ES-I3 (cell line): ENCODE data around the gene RNF212B.
"Not testable (repeated sequence)": the region's sequence is repeated elsewhere in the genome, so short reads cannot be mapped to it uniquely, and the experiment has no call there.

Source experiments
- H3K36me3 ChIP-seq: 2 replicates; pipeline ENCODE4 v1.6.1; 2013; ENCODE audit warnings: mild to moderate bottlenecking, low read length, control low read depth, moderate library complexity; ENCODE audit not compliant: insufficient read depth
- H3K4me1 ChIP-seq: 2 replicates; pipeline ENCODE4 v1.6.1; 2013; ENCODE audit warnings: mild to moderate bottlenecking, control low read depth, low read length; ENCODE audit not compliant: insufficient read depth
- H3K9ac ChIP-seq: 2 replicates; pipeline ENCODE4 v1.6.1; 2013; ENCODE audit warnings: low read depth, mild to moderate bottlenecking, low read length, moderate library complexity
- H3K9me3 ChIP-seq: 2 replicates; pipeline ENCODE4 v1.6.1; 2013; ENCODE audit warnings: mild to moderate bottlenecking, low read length, moderate library complexity; ENCODE audit not compliant: control insufficient read depth, insufficient read depth

Gene RNF212B

DNA sequence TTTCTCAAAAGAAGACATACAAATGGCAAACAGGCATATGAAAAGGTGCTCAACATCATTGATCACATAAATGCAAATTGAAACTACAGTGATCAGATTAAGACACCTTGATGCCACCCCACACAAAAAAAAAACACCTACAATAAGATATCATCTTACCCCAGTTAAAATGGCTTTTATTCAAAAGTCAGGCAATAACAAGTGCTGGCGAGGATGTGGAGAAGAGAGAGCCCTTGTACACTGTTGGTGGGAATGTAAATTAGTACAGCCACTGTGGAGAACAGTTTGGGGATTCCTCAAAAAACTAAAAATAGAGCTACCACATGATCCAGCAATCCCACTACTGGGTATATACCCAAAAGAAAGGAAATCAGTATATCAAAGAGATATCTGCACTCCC lies 12.8 kb upstream of the RNF212B start:
- H3K9ac ChIP-seq, H3K9me3 ChIP-seq, H3K4me1 ChIP-seq, H3K36me3 ChIP-seq: not testable (repeated sequence)

DNA sequence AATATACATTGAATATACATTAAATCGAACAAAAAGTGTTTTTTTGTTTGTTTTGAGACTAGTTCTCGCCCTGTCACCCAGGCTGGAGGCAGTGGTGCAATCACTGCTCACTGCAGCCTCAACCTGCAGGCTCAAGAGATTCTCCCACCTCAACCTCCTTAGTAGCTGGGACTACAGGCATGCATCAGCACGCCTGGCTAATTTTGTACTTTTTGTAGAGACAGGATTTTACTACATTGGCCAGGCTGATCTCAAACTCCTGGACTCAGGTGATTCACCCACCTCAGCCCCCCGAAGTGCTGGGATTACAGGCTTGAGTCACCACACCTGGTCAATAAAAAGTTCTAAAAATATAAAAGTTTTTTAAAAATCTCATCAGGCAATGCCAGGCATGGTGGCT lies 10.2 kb upstream of the RNF212B start:
- Histone ChIP-seq H3K36me3 (no peaks in the 10 kb centered on the region), H3K9me3 (no peaks in the 10 kb centered on the region; the same call in 1 of the 2 replicates), H3K9ac (no peak overlapping the region), H3K4me1 (no peaks in the 10 kb centered on the region)

DNA sequence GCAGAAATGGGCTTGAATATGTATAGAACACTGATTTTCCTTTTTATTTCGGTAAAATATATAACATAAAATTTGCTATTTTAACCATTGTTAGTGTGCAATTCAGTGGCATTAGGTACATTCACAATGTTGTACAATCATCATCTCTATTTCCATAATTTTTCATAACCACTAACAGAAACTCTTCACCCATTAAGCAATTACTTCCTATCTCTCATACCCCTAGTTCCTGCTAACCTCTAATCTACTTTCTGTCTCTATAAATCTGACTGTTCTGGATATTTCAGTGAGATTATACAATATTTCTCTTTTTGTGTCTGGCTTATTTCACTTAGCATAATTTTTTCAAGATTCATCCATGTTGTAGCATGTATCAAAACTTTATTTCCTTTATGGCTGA lies 8.9 kb upstream of the RNF212B start:
- Histone ChIP-seq H3K9me3 (no peaks in the 10 kb centered on the region), H3K36me3 (no peaks in the 10 kb centered on the region), H3K9ac (no peak overlapping the region), H3K4me1 (no peaks in the 10 kb centered on the region)

DNA sequence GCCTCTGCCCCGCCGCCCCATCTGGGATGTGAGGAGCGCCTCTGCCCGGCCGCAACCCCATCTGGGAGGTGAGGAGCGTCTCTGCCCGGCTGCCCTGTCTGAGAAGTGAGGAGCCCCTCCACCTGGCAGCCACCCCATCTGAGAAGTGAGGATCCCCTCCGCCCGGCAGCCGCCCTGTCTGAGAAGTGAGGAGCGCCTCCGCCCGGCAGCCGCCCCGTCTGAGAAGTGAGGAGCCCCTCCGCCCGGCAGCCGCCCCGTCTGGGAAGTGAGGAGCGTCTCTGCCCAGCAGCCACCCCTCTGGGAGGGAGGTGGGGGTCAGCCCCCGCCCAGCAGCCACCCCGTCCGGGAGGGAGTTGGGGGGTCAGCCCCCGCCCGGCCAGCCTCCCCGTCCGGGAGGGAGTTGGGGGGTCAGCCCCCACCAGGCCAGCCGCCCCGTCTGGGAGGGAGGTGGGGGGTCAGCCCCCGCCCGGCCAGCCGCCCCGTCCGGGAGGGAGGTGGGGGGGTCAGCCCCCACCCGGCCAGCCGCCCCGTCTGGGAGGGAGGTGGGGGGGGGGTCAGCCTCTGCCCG lies 5.4 kb upstream of the RNF212B start:
- H3K9me3 ChIP-seq, H3K9ac ChIP-seq, H3K4me1 ChIP-seq, H3K36me3 ChIP-seq: not testable (repeated sequence)

DNA sequence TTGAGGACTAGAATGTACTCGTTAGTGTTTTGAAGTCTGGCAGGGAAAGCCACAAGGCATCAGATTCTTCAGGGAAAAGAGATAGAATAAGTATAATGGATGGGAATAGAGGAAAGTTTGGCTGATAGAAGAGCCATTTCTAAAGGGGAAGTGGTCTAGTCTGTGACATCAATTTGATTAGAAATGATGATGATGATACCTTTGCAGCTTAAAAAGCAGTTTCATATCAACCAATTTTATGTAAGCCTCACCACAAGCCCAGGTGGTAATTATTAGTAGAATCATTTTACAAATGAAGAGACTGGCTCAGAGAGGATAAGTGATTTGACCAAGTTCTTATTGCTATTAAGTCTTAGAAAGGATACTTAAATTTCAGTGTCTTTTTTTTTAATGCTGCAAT lies 2.9 kb downstream of the RNF212B start:
- Histone ChIP-seq H3K36me3 (no peaks in the 10 kb centered on the region), H3K4me1 (peaks cover 3% of the 10 kb centered on the region; the same call in 1 of the 2 replicates), H3K9ac (no peak overlapping the region), H3K9me3 (no peaks in the 10 kb centered on the region)

DNA sequence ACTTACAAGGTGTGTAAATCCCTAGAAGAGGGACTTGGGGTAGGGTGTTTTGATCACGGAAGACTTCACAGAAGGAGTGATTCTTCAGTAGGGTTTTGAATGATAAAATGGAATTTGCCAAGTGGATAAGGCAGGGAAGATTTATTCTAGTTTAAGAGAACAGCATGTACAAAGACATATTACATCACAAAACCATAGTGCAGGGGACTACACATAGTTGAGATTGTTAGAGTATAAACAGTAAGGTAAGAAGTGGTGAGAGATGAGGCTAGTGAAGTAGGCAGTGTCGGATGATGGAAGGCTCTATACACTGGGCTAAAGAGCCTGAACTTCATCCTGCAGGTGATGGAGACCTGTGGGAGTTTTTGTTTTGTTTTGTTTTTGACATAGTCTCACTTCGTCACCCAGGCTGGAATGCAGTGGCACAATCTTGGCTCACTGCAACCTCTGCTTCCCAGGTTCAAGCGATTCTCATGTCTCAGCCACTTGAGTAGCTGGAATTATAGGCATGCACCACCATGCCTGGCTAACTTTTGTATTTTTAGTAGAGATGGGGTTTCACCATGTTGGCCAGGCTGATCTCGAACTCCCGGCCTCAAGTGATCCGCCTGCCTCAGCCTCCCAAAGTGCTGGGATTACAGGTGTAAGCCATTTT lies 3.5 kb downstream of the RNF212B start:
- H3K4me1 ChIP-seq, H3K9me3 ChIP-seq, H3K36me3 ChIP-seq, H3K9ac ChIP-seq: not testable (repeated sequence)

DNA sequence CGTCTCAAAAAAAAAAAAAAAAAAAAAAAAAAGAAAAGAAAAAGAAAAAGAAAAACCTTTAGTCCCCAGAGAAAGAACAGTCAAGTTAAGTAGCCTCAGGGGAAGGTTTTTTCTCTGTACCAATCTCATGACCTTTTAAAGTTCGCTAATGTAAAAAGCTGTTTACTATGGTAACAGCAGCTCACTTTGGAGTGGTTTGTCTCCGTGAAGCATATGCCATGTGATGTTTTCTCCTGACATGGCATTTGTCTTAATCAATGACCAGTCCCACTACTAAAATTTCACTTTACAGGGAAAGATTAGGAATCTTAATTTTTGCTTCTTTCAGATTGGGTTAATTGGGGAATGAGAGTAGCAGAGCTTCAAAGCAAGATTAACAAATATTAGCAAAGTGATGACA lies 4.3 kb downstream of the RNF212B start:
- Histone ChIP-seq H3K9ac (no peak overlapping the region), H3K36me3 (no peaks in the 10 kb centered on the region)

DNA sequence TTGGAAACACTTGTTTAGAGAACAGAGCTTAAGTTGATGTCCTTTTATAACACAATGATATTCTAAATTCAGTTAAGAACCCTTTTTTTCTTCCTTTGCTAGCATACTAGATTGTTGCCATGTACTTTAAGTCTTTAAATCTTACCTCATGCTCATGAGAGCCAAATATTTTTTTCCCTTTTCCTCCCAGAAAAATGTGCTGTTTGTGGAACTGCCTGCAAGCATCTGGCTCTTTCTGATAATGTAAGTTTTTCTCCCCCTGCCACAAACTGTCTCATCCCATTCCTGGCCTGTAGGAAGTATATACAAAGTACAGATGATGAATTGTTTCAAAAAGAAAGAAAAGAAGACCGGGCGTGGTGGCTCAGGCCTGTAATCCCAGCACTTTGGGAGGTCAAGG lies 5.3 kb downstream of the RNF212B start:
- H3K36me3 ChIP-seq: no peaks in the 10 kb centered on the region
- no peak overlapping the region for H3K9ac ChIP-seq
- no peaks in the 10 kb centered on the region for H3K9me3 ChIP-seq
- no peaks in the 10 kb centered on the region for H3K4me1 ChIP-seq

More for the DNA sequence above, 4.3 kb downstream of the RNF212B start:
- peaks cover 3% of the 10 kb centered on the region; the same call in 1 of the 2 replicates for H3K4me1 ChIP-seq
- no peaks in the 10 kb centered on the region for H3K9me3 ChIP-seq

DNA sequence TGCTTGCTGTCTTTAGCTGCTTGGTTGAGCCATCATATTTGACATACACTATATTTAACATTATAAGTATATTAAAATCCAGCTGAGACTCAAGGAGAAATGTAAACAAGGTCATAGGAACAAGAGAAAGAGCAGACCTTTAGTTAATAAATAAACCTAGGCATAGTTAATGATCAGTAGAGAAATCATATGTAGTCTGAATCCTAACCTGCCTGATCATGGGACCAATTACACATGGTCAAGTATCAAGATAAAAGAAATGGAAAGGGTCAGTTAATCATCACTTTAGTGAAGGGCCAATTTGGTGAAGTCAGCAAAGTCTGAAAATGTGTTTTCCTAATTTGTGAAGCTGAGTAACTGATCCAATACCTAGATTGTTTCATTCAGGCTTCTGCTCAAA lies 7.5 kb downstream of the RNF212B start:
- H3K9ac ChIP-seq: no peak overlapping the region
- H3K36me3 ChIP-seq: no peaks in the 10 kb centered on the region
- no peaks in the 10 kb centered on the region for H3K9me3 ChIP-seq

DNA sequence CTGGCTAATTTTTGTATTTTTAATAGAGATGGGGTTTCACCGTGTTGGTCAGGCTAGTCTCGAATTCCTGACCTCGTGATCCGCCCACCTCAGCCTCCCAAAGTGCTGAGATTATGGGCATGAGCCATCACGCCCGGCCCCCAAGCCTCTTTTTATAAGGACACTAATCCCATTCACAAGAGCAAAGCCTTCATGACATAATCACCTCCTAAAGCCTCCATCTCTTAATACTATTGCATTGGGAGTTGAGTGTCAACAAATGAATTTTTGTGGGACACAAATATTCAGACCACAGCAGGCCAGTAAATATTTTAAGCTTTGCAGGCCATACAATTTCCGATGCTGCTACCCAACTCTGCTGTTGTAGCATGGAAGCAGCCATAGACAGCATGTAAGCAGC lies 10.9 kb downstream of the RNF212B start:
- peaks cover 32% of the 10 kb centered on the region for H3K4me1 ChIP-seq
- H3K9ac ChIP-seq: no peak overlapping the region
- no peaks in the 10 kb centered on the region for H3K36me3 ChIP-seq
- H3K9me3 ChIP-seq: no peaks in the 10 kb centered on the region

More for the DNA sequence above, 7.5 kb downstream of the RNF212B start:
- peaks cover 6% of the 10 kb centered on the region for H3K4me1 ChIP-seq

DNA sequence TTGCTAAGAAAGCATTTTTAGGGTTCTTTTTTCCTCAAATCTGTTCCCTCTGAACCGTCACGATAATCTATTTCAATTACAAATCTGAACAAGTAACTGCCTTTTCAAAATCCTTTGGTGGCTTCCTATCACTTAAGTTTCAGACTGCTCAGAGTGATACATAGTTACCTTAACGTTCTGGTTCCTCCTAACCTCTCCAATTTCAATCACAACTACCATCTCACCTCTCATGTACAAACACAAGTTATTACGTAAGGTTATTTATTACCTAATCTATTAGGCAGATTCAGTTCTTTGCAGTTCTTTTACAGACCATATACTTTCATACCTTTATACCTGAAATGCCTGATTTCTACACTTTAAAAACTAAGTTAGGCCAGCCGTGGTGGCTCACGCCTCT lies 12.1 kb downstream of the RNF212B start:
- Histone ChIP-seq H3K9me3 (no peaks in the 10 kb centered on the region), H3K4me1 (peaks cover 32% of the 10 kb centered on the region), H3K9ac (no peak overlapping the region), H3K36me3 (no peaks in the 10 kb centered on the region)

DNA sequence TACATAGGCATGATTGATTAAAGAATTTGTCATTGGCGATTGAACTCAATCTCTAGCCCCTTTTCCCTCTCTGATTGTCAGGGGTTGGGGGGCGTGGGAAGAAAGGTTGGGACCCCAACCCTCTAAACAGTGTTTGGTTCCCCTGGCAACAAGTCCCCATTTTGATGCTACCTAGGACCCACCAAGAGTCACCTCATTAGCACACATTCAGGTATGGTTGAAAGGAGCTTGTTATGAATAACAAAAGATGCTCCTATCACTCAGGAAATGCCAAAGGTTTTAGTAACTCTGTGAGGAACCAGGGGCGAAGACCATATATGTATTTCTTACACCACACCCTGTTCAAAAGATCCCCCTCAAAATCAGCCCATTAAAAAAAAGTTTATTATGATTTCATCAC lies 14.3 kb downstream of the RNF212B start:
- Histone ChIP-seq H3K36me3 (no peaks in the 10 kb centered on the region), H3K9me3 (no peaks in the 10 kb centered on the region), H3K9ac (peak overlapping the region; percentile 18; the same call in 1 of the 2 replicates), H3K4me1 (peaks cover 32% of the 10 kb centered on the region)

DNA sequence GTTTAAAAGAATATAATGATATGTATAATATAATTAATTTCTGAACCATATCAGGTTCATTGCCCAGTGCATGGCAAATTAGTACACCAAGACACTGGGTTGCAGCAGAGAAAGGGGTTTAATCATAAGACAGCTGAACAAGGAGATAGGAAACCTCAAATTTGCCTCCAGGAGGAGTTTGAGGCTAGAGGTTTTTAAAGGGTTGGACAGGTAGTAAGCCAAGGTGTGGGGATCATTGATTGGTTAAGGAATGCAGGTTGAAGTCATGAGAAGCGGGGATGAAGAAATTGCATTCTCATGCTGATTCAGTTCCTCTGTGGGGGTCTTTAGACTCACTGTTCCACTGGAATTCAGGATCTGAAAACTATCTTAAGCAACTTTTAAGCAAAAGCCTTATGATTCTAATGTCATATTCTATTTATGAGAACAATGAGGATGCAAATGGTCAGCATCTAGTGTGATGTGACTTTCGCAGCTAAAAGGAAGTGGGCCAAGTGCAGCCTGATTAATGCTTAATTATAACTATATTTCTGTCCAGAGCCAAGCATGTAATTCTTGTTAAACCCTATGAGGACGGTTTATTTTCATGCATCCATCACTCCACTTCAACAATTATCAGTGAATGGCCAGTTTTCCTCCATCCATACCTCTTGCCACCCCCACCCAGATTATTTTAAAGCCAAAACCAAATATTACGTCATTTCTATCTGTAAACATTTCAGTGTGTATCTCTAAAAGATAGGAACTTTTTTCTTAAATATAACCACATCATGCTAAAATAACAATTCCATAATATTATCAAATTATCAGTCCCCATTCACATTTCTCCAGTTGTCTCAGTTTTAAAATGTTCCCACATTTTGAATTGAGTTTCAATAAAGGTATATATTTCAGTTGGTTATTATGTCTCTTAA lies 14.9 kb downstream of the RNF212B start:
- peaks cover 32% of the 10 kb centered on the region for H3K4me1 ChIP-seq
- H3K36me3 ChIP-seq: no peaks in the 10 kb centered on the region
- no peaks in the 10 kb centered on the region for H3K9me3 ChIP-seq
- peak overlapping the region; percentile 31 for H3K9ac ChIP-seq

DNA sequence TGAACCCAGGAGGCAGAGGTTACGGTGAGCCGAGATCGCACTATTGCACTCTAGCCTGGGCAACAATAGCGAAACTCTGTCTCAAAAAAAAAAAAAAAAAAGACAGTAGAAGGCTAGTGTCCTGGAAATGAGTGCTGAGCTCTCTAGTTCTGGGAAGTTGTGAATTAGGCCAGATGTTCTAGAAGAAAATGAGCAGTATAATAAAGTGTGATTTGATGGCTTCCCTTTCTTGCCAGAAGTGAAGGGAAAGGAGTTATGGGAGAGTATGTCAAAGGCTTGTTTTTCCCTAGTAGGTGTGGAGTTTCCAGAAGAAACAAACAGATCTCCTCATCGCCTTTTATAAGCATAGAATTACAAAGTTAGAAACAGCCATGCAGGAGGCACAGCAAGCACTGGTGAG lies 20.5 kb downstream of the RNF212B start:
- Histone ChIP-seq H3K9me3 (no peaks in the 10 kb centered on the region; the same call in 1 of the 2 replicates), H3K9ac (no peak overlapping the region), H3K36me3 (no peaks in the 10 kb centered on the region), H3K4me1 (peaks cover 1% of the 10 kb centered on the region; the same call in 1 of the 2 replicates)

DNA sequence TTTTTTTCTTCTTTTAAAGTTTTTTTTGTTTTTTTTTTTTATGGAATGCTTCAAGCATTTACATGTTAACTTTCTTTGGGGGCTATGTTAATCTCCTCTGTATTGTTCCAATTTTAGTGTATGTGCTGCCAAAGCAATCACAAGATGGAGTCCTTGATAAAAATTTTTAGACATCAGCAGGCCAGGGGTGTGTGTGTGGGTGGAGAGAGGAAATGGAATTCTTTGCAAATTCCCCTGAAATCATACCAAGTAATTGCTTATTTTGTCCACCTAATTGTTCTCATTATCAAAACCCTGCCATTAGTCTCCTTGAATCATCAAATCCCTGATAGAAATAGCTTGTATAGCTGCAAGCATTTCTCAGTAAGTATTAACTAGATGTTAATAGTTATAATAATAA lies 21.7 kb downstream of the RNF212B start:
- Histone ChIP-seq H3K9ac (no peak overlapping the region), H3K9me3 (no peaks in the 10 kb centered on the region; the same call in 1 of the 2 replicates), H3K36me3 (no peaks in the 10 kb centered on the region)

More for the DNA sequence above, 21.7 kb downstream of the RNF212B start:
- no peaks in the 10 kb centered on the region for H3K4me1 ChIP-seq
